K562 (cell line): ENCODE measurements around the gene WASF1. TPM values are rescaled to one million over a fixed set of nuclear protein-coding genes. Genes with fewer than 3 reads are reported as not detected.

Source experiments
- ATF2 ChIP-seq: sonication (generic); formaldehyde crosslinking; IDR thresholded peaks from 2 replicates; pipeline ENCODE4 v1.8.1; 2022; ENCODE audit warnings: missing genetic modification reagents
- CHD4 ChIP-seq: fragments of 200-600 bp; sonication (generic); IDR thresholded peaks from 3 replicates; pipeline ENCODE4 v1.6.1; 2012; ENCODE audit warnings: low read depth, mild to moderate bottlenecking, mixed read lengths, low read length, inconsistent platforms; ENCODE audit not compliant: insufficient read depth, insufficient replicate concordance, poor library complexity, severe bottlenecking
- ETV1 ChIP-seq: fragments of 450-650 bp; conservative IDR thresholded peaks from 2 replicates; pipeline ENCODE4 v1.6.1; 2016; ENCODE audit warnings: missing genetic modification characterization, control low read depth, low read depth, missing compliant biosample characterization
- MNT ChIP-seq, 2 experiments: fragments of 450-650 bp; conservative IDR thresholded peaks; 2 replicates each; pipeline ENCODE4 v1.6.1; 2017; ENCODE audit warnings: mild to moderate bottlenecking in 2 of 2, moderate library complexity in 2 of 2
- NFE2 ChIP-seq: IDR thresholded peaks from 2 replicates; pipeline ENCODE4 v1.6.1; 2014; ENCODE audit warnings: antibody characterized with exemption, low read depth
- PBX2 ChIP-seq, 2 experiments: IDR thresholded peaks in 1 of 2; conservative IDR thresholded peaks in 1 of 2; 2 replicates each; pipeline ENCODE4 v1.6.1; 2016; ENCODE audit warnings: low read depth in 2 of 2, mild to moderate bottlenecking in 1 of 2, missing compliant biosample characterization in 1 of 2, missing genetic modification characterization in 1 of 2, moderate library complexity in 1 of 2
- RBBP5 ChIP-seq: fragments of 200-600 bp; sonication (generic); IDR thresholded peaks from 2 replicates; pipeline ENCODE4 v1.6.1; 2012; ENCODE audit warnings: borderline replicate concordance, mild to moderate bottlenecking, low read length, control low read depth, inconsistent platforms; ENCODE audit not compliant: insufficient read depth, poor library complexity, severe bottlenecking
- SIN3A ChIP-seq, 2 experiments: fragments of 150-350 bp in 1 of 2; IDR thresholded peaks; 2 replicates each; pipeline ENCODE4 v1.6.1; 2011 to 2016; ENCODE audit warnings: borderline replicate concordance in 2 of 2, low read depth in 2 of 2, low read length in 2 of 2, mild to moderate bottlenecking in 2 of 2, moderate library complexity in 2 of 2; ENCODE audit not compliant: control insufficient read depth in 1 of 2
- SMARCA5 ChIP-seq: fragments of 450-650 bp; IDR thresholded peaks from 2 replicates; pipeline ENCODE4 v1.6.1; 2016
- ZFP30 ChIP-seq: fragments of 250-450 bp; sonication (Bioruptor Pico); IDR thresholded peaks from 2 replicates; pipeline ENCODE4 v1.8.0; 2022; ENCODE audit warnings: moderate library complexity, mild to moderate bottlenecking, inconsistent platforms, borderline replicate concordance
- ZNF347 ChIP-seq: fragments of 450-650 bp; formaldehyde crosslinking; IDR thresholded peaks from 2 replicates; pipeline ENCODE4 v1.4.0; 2020; ENCODE audit warnings: low read depth, mild to moderate bottlenecking, moderate library complexity
- polyA plus RNA-seq, 8 experiments: library from polyadenylated mRNA; depleted of rRNA in 4 of 8; stranded (reverse) in 5 of 8; unstranded in 3 of 8; fragments of >200 nt; fragmentation: Nextera tagmentation in 2 of 8; fragmentation: Illumina TruSeq in 1 of 8; extraction: Ambion mirVana in 2 of 8; extraction: Trizol in 1 of 8; gene quantifications; 2 replicates each; pipeline versions ENCODE4 v1.2.1 to v1.2.3, GENCODE V29; 2011 to 2014; ENCODE audit warnings: inconsistent platforms in 1 of 8, missing spikeins in 1 of 8
- total RNA-seq, 7 experiments: library from RNA; depleted of rRNA in 6 of 7; stranded (reverse); fragments of >200 nt in 6 of 7; fragmentation: Illumina TruSeq in 2 of 7; extraction: Trizol in 2 of 7; gene quantifications; 2 replicates each; pipeline versions ENCODE4 v1.2.1 to v1.2.3, GENCODE V29; 2011 to 2021; ENCODE audit warnings: low replicate concordance in 1 of 7
- TF ChIP-seq, protein P1 (sequence below), 2 experiments: IDR thresholded peaks; 2 replicates each; pipeline ENCODE4 v1.6.1; 2011; ENCODE audit warnings: borderline replicate concordance in 1 of 2, control low read depth in 1 of 2, low read depth in 1 of 2, low read length in 1 of 2, mild to moderate bottlenecking in 1 of 2, mixed read lengths in 1 of 2, moderate library complexity in 1 of 2; ENCODE audit not compliant: insufficient read depth in 1 of 2, insufficient read length in 1 of 2, poor library complexity in 1 of 2, severe bottlenecking in 1 of 2; ENCODE audit errors: extremely low read depth in 1 of 2
- TF ChIP-seq, protein P2 (sequence below): fragments of 450-650 bp; conservative IDR thresholded peaks from 2 replicates; pipeline ENCODE4 v1.6.1; 2016; ENCODE audit warnings: missing genetic modification characterization, low read depth, mild to moderate bottlenecking, control low read depth, missing compliant biosample characterization

The WASF1 gene
- total and polyA plus RNA-seq, 9 of the 15 experiments (the other 6 are each of a cell fraction or from before 2014, with no cell fraction given) = 2.1 to 18.2 (median 7.4) TPM

GRCh38 chr6:110180228-110181008 lies 948 bp upstream of the WASF1 start, which contains the start of gene CDC40 (continued):
- TF ChIP-seq CHD4 (no peak), SIN3A (IDR thresholded peaks at IDR 0.05; ENCODE audit: borderline replicate concordance in 2 of 2, control insufficient read depth in 1 of 2, low read depth in 2 of 2, low read length in 2 of 2) (peak; percentile 20 to 29; a peak in 1 of 4 replicates), PBX2 (CRISPR knock-in tag; IDR thresholded peaks at IDR 0.05; ENCODE audit: low read depth) (no peak), PBX2 (tag; conservative IDR thresholded peaks at IDR 0.05; ENCODE audit: low read depth) (peak; percentile 84), MNT (conservative IDR thresholded peaks at IDR 0.05) (peak in 1 of 2 experiments; percentile 44; a peak in 2 of 4 replicates), ETV1 (tag) (peak; percentile 56; the same call in 1 of the 2 replicates), NFE2 (no peak), ATF2 (CRISPR knock-in tag) (no peak), RBBP5 (peak; percentile 83), ZFP30 (CRISPR knock-in tag) (no peak), ZNF347 (no peak), SMARCA5 (no peak)
- TF ChIP-seq, protein P1, sequence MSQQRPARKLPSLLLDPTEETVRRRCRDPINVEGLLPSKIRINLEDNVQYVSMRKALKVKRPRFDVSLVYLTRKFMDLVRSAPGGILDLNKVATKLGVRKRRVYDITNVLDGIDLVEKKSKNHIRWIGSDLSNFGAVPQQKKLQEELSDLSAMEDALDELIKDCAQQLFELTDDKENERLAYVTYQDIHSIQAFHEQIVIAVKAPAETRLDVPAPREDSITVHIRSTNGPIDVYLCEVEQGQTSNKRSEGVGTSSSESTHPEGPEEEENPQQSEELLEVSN (IDR thresholded peaks at IDR 0.05; ENCODE audit: borderline replicate concordance in 1 of 2, extremely low read depth in 1 of 2, insufficient read depth in 1 of 2, insufficient read length in 1 of 2, low read depth in 1 of 2, low read length in 1 of 2, poor library complexity in 1 of 2, severe bottlenecking in 1 of 2) = no peak
- TF ChIP-seq, protein P2, sequence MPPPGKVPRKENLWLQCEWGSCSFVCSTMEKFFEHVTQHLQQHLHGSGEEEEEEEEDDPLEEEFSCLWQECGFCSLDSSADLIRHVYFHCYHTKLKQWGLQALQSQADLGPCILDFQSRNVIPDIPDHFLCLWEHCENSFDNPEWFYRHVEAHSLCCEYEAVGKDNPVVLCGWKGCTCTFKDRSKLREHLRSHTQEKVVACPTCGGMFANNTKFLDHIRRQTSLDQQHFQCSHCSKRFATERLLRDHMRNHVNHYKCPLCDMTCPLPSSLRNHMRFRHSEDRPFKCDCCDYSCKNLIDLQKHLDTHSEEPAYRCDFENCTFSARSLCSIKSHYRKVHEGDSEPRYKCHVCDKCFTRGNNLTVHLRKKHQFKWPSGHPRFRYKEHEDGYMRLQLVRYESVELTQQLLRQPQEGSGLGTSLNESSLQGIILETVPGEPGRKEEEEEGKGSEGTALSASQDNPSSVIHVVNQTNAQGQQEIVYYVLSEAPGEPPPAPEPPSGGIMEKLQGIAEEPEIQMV = no peak
